C4-2B (cell line): ENCODE measurements around the gene RHOF.

Experiments
- H3K27ac ChIP-seq: fragments of 450-650 bp; 2 replicates; pipeline ENCODE4 v1.5.1; 2017
- ZFX ChIP-seq: fragments of 450-650 bp; IDR thresholded peaks from 2 replicates; pipeline ENCODE4 v1.6.1; 2017
- TF ChIP-seq, protein P1 (sequence below): fragments of 450-650 bp; conservative IDR thresholded peaks from 2 replicates; pipeline ENCODE4 v1.5.1; 2017; ENCODE audit warnings: mild to moderate bottlenecking

The RHOF gene

GRCh38 chr12:121781484-121781997 is 11.9 kb downstream of the RHOF start:
- H3K27ac ChIP-seq, result no peak overlapping the region
- TF ChIP-seq, protein P1, sequence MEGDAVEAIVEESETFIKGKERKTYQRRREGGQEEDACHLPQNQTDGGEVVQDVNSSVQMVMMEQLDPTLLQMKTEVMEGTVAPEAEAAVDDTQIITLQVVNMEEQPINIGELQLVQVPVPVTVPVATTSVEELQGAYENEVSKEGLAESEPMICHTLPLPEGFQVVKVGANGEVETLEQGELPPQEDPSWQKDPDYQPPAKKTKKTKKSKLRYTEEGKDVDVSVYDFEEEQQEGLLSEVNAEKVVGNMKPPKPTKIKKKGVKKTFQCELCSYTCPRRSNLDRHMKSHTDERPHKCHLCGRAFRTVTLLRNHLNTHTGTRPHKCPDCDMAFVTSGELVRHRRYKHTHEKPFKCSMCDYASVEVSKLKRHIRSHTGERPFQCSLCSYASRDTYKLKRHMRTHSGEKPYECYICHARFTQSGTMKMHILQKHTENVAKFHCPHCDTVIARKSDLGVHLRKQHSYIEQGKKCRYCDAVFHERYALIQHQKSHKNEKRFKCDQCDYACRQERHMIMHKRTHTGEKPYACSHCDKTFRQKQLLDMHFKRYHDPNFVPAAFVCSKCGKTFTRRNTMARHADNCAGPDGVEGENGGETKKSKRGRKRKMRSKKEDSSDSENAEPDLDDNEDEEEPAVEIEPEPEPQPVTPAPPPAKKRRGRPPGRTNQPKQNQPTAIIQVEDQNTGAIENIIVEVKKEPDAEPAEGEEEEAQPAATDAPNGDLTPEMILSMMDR, result no peak

DNA sequence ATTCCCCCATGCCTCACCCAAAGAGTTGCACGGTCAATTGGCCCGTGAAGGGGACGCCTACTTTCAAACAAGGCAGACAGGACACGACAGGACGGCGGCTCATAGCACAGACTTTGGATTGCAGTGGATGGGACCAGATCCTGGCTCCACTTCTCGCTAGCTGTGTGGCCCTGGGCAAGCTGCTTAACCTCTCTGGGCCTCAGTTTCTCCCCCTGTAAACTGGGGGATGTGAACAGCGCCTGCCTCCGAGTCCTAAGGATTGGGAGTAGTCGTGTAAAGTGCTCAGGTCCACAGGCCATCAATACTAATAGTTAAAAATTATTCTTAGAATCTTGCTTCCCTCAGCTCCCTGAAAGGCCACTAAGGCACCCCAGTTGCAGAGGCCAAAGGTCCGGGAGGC is 13.1 kb downstream of the RHOF start:
- H3K27ac ChIP-seq, result no peak overlapping the region
- TF ChIP-seq, protein P1, result no peak
- no peak for TF ChIP-seq ZFX

- no peak overlapping the region for H3K27ac ChIP-seq
Measured at GRCh38 chr12:121779422-121779895, 14.0 kb downstream of the RHOF start.

GRCh38 chr12:121778567-121779421 is 14.7 kb downstream of the RHOF start:
- no peak for TF ChIP-seq ZFX
- TF ChIP-seq, protein P1, result no peak
- H3K27ac ChIP-seq, result no peak overlapping the region

More at GRCh38 chr12:121779422-121779895, 14.0 kb downstream of the RHOF start:
- TF ChIP-seq ZFX, result no peak
- TF ChIP-seq, protein P1, result no peak

DNA sequence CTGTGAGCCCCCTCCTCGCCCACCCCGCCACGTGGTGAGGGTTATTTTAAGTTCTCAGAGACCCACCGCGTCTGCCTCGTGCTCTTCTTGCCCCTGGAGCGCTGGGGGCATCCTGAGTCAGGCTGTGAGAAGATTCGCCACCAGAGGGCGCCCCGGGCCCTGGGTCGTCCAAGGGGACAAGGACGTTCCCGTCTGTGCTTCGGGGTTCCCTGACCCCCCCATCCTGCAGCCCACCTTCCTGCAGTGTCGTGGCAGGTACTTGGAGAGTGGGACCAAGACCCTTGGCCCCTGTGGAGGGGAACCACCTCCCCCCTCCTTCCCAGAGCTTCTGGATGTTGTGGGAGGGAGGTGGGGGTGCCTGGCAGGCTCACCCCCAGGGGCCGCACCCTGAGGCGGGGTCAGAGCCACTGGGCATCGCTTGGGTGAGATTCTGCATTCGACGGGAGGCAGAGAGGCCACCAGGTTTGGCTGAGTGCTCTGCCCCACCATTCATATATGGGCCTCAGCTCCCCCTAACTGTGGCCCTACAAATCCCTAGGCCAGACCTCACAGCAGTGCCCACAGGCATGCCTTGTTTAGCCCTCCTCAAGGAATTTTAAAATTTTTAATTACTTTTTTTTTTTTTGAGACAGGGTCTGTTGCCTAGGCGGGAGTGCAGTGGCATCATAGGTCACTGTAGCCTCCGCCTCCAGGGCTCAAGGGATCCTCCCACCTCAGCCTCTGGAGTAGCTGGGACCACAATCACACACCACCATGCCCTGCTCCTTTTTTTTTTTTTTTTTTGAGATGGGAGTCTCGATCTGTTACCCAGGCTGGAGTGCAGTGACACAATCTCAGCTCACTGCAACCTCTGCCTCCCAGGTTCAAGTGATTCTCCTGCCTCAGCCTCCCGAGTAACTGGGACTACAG is 17.0 kb downstream of the RHOF start:
- TF ChIP-seq, protein P1, result peak; percentile 93
- no peak for TF ChIP-seq ZFX
- H3K27ac ChIP-seq, result no peak overlapping the region

GRCh38 chr12:121775501-121775900 is 18.0 kb downstream of the RHOF start:
- no peak for TF ChIP-seq ZFX
- TF ChIP-seq, protein P1, result no peak
- H3K27ac ChIP-seq, result no peak overlapping the region
